Aorta (tissue), 5 donors: ENCODE results near the gene TFAM. TPM values are rescaled to one million over a fixed set of nuclear protein-coding genes. Genes with fewer than 3 reads are reported as not detected.

Source experiments
- ATAC-seq: fragments of 200-7000 bp; cut with Tn5 transposase; one replicate; pipeline ENCODE4 v1.9.1; 2022; ENCODE audit warnings: moderate library complexity; ENCODE audit not compliant: low FRiP score
- DNase-seq, 2 donors: peaks; one replicate each; pipeline ENCODE4 v3.0.0-alpha.2; 2020
- H3K27ac ChIP-seq, 2 donors: one replicate each; pipeline ENCODE4 v1.5.1; 2013; ENCODE audit warnings: low read length in 2 of 2, mild to moderate bottlenecking in 2 of 2, moderate library complexity in 2 of 2, control low read depth in 1 of 2, inconsistent platforms in 1 of 2, low read depth in 1 of 2
- H3K27me3 ChIP-seq, 2 donors: one replicate each; pipeline ENCODE4 v1.6.1; 2013; ENCODE audit warnings: control low read depth in 1 of 2, low read length in 1 of 2, mild to moderate bottlenecking in 1 of 2, moderate library complexity in 1 of 2; ENCODE audit not compliant: insufficient read depth in 2 of 2, control insufficient read depth in 1 of 2
- H3K36me3 ChIP-seq, 2 donors: one replicate each; pipeline ENCODE4 v1.6.1; 2013; ENCODE audit warnings: control low read depth in 1 of 2, low read length in 1 of 2, mild to moderate bottlenecking in 1 of 2; ENCODE audit not compliant: insufficient read depth in 2 of 2, control insufficient read depth in 1 of 2
- H3K4me1 ChIP-seq, 2 donors: one replicate each; pipeline ENCODE4 v1.6.1; 2013; ENCODE audit warnings: low read length in 2 of 2, control low read depth in 1 of 2, mild to moderate bottlenecking in 1 of 2, moderate library complexity in 1 of 2; ENCODE audit not compliant: insufficient read depth in 2 of 2, control insufficient read depth in 1 of 2
- H3K4me3 ChIP-seq, 2 donors: one replicate each; pipeline ENCODE4 v1.5.1; 2013; ENCODE audit warnings: low read length in 2 of 2, control low read depth in 1 of 2, mild to moderate bottlenecking in 1 of 2
- H3K9me3 ChIP-seq: one replicate; pipeline ENCODE4 v1.6.1; 2013; ENCODE audit warnings: mild to moderate bottlenecking, low read length; ENCODE audit not compliant: control insufficient read depth
- WGBS, 2 donors: extraction: QIAGEN DNeasy Blood & Tissue Kit; methylation state at CpG; one replicate each; pipeline ENCODE4 v1.1.7; 2013; 5-methylcytosine and 5-hydroxymethylcytosine counted together
- intact Hi-C, 2 donors: fragments of 100-400 bp; cut with DNase I; formaldehyde crosslinking; loops; one replicate each; pipeline versions ENCODE4 v1.14.2 to v1.15.0; 2022
- polyA plus RNA-seq, 2 donors: library from polyadenylated mRNA; stranded (reverse); fragments of 200-250 nt; gene quantifications; one replicate each; pipeline ENCODE4 v1.2.3, GENCODE V29; 2013
- total RNA-seq, 2 donors: library from RNA; stranded (reverse); fragmentation: NEBNext Ultra II Directional; extraction: Animal tissue kit (Norgen Biotek cat#: 25700); gene quantifications; one replicate each; pipeline ENCODE4 v1.2.1, GENCODE V29; 2021
- donor health status: healthy with polysubstance abuse.
- donor health status: Bipolar disorder and iron deficiency.
- donor health status: DM: no; HTN: no; CAD: no.
- donor health status: DM: no; HTN: no; CAD: no.
- donor health status: DM: yes; HTN: yes; CAD: no.

TFAM gene
- total and polyA plus RNA-seq, 4 donors = 6.5 to 25.5 (median 13.6) TPM

DNA sequence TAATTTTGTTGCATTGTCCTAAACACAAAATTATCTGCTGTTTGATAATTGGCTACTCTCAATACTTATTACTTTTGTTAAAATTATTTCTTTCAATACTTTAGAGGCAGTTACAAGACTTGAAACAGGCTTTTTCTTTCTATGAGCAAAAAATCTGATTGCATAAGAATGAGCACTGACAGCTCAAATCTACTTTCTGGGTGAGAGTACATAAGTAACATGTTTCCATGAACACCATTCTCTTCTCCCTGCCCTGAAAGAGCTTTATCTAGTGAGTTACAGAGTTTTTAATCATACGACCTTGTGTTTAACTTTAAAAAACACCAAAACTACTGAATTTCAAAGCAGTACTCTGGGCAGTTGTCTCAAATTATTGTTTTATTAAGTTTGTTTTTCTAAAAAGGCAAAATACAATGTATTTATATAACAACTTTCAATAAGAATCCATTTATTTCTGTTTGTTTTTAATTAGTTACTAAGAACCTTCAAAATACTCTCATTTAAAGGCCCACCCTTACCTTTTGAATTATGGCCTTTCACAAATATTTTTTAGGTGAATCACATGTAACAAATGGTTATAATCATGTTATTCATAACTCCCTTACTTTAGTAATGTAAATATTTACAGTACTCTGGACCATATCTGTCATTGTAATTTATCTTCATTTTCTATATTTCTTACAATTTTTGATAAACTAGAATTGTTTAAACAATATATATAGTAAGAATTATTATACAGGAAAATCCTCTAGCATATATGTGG lies 23.0 kb upstream of the TFAM start:
- DNase-seq = no peak
- ATAC-seq = no peak

DNA sequence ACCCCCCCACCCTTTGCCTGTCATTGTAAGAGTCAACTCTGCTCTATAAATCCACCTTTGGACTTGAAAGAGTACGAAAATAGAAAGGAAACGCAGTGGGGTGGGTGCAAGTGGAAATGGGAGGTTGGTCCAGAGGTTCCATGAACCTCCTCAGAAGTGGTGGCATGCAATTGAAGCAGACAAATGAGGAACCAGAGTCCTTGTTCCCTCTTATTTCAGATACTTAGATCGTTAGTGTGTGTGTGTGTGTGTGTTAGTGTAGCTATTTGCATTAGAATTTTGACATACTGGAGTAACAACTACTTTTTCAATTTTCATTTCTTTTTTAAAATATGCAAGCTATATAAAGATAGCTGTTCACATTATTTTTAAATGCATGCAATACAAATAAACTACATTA lies 18.1 kb upstream of the TFAM start:
- ATAC-seq (no peak), DNase-seq (no peak)
- H3K36me3 ChIP-seq = no peaks in the 10 kb centered on the region
- no peak overlapping the region for H3K27ac ChIP-seq
- intact Hi-C loops = no loop called here
- no peaks in the 10 kb centered on the region for H3K27me3 ChIP-seq
- H3K4me3 ChIP-seq = no peak overlapping the region
- no peaks in the 10 kb centered on the region for H3K9me3 ChIP-seq
- 88 to 95% methylated on average over 3 of the region's 3 CpGs for WGBS, 2 donors
- H3K4me1 ChIP-seq = no peaks in the 10 kb centered on the region

More for the DNA sequence above, 23.0 kb upstream of the TFAM start:
- Histone ChIP-seq H3K36me3 (no peaks in the 10 kb centered on the region), H3K4me1 (no peaks in the 10 kb centered on the region), H3K27ac (no peak overlapping the region), H3K4me3 (no peak overlapping the region), H3K9me3 (no peaks in the 10 kb centered on the region), H3K27me3 (no peaks in the 10 kb centered on the region)
- intact Hi-C loops = no loop called here
- 78 to 86% methylated on average over 1 of the region's 1 CpG for WGBS, 2 donors

GRCh38 chr10:58371473-58371872 lies 13.7 kb upstream of the TFAM start:
- ATAC-seq (no peak), DNase-seq (no peak)
- intact Hi-C loops = no loop called here

GRCh38 chr10:58372607-58373441 lies 12.4 kb upstream of the TFAM start:
- Histone ChIP-seq H3K27ac (no peak overlapping the region), H3K9me3 (no peaks in the 10 kb centered on the region), H3K27me3 (no peaks in the 10 kb centered on the region), H3K4me1 (no peaks in the 10 kb centered on the region), H3K4me3 (no peak overlapping the region), H3K36me3 (no peaks in the 10 kb centered on the region)
- DNase-seq (no peak), ATAC-seq (no peak)
- intact Hi-C loops = no loop called here
- 67 to 74% methylated on average over 4 of the region's 4 CpGs for WGBS, 2 donors

More at GRCh38 chr10:58371473-58371872, 13.7 kb upstream of the TFAM start:
- Histone ChIP-seq H3K4me1 (no peaks in the 10 kb centered on the region), H3K4me3 (no peak overlapping the region), H3K27me3 (no peaks in the 10 kb centered on the region), H3K9me3 (no peaks in the 10 kb centered on the region), H3K27ac (no peak overlapping the region), H3K36me3 (no peaks in the 10 kb centered on the region)

DNA sequence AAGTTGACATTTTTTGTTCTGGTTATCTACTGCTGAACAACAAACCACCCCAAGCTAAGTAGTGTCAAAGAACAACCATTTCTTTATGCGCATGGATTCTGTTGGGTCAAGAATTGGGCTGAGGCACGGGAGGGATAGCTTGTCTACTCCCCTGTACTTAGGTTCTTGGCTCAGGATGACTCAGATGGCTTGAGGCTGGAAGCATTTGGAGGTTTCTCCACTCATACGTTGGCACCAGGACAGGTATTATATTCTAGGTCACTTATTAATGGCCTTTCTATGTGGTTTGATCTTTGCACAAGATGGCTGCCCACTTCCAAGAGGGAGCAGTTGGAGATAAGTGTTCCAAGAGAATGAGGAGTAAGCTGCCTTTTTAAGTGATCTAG lies 11.8 kb upstream of the TFAM start:
- Histone ChIP-seq H3K4me1 (no peaks in the 10 kb centered on the region), H3K4me3 (no peak overlapping the region), H3K27ac (no peak overlapping the region), H3K36me3 (no peaks in the 10 kb centered on the region), H3K9me3 (no peaks in the 10 kb centered on the region), H3K27me3 (no peaks in the 10 kb centered on the region)
- intact Hi-C loops = no loop called here
- DNase-seq = no peak
- 89 to 92% methylated on average over 3 of the region's 3 CpGs for WGBS, 2 donors
- no peak for ATAC-seq

- H3K4me3 ChIP-seq = no peak overlapping the region
- DNase-seq (no peak), ATAC-seq (no peak)
- H3K27me3 ChIP-seq = no peaks in the 10 kb centered on the region
- H3K36me3 ChIP-seq = no peaks in the 10 kb centered on the region
- intact Hi-C loops = no loop called here
- no peak overlapping the region for H3K27ac ChIP-seq
- 88 to 90% methylated on average over 2 of the region's 2 CpGs for WGBS, 2 donors
- H3K9me3 ChIP-seq = no peaks in the 10 kb centered on the region
- peaks cover 2 to 4% of the 10 kb centered on the region in 2 donors for H3K4me1 ChIP-seq
These were observed 2.7 kb upstream of the TFAM start for GRCh38 chr10:58382489-58382995.

GRCh38 chr10:58384095-58384494 lies 1.1 kb upstream of the TFAM start:
- WGBS, 2 donors = 36 to 56% methylated on average over 3 of the region's 3 CpGs
- peaks cover 2 to 4% of the 10 kb centered on the region in 2 donors for H3K4me1 ChIP-seq
- no peaks in the 10 kb centered on the region for H3K36me3 ChIP-seq
- DNase-seq (no peak), ATAC-seq (no peak)
- H3K9me3 ChIP-seq = no peaks in the 10 kb centered on the region
- intact Hi-C loops = loop anchor here in 1 of 2 donors (2.0 kb wide), 1 partner anchor 49 kb away; the partner anchor contains the start of gene UBE2D1
- H3K27ac ChIP-seq = peak overlapping the region in 1 of 2 donors; percentile 14
- peak overlapping the region; percentile 57 to 71 for H3K4me3 ChIP-seq
- H3K27me3 ChIP-seq = no peaks in the 10 kb centered on the region

GRCh38 chr10:58384544-58384998 lies 639 bp upstream of the TFAM start:
- peak; percentile 4 for ATAC-seq
- intact Hi-C loops = loop anchor here in 1 of 2 donors (2.0 kb wide), 1 partner anchor 50 kb away; the partner anchor contains the start of gene UBE2D1

More at GRCh38 chr10:58384544-58384998, 639 bp upstream of the TFAM start:
- H3K27ac ChIP-seq = peak overlapping the region; percentile 53 to 80
- no peaks in the 10 kb centered on the region for H3K9me3 ChIP-seq
- H3K4me3 ChIP-seq = peak overlapping the region; percentile 57 to 71
- H3K4me1 ChIP-seq = peaks cover 2 to 4% of the 10 kb centered on the region in 2 donors
- WGBS, 2 donors = 0 to 1% methylated on average over 12 of the region's 12 CpGs
- H3K27me3 ChIP-seq = no peaks in the 10 kb centered on the region
- no peaks in the 10 kb centered on the region for H3K36me3 ChIP-seq
- no peak for DNase-seq
